GM06990 (cell line): ENCODE results near the gene ABCA1.

ENCODE experiments used
- DNase-seq: peaks from one replicate; pipeline ENCODE4 v3.0.0-alpha.2; 2011; ENCODE audit not compliant: insufficient read length; ENCODE audit errors: extremely low read depth
- H3K27me3 ChIP-seq: replicated peaks from 2 replicates; pipeline ENCODE4 v1.6.0; 2011; ENCODE audit warnings: low read length; ENCODE audit not compliant: control insufficient read depth, insufficient read depth
- H3K36me3 ChIP-seq: 2 replicates; pipeline ENCODE4 v1.5.1; 2011; ENCODE audit warnings: low read length; ENCODE audit not compliant: control insufficient read depth, insufficient read depth
- H3K4me3 ChIP-seq: replicated peaks from 2 replicates; pipeline ENCODE4 v1.5.1; 2011; ENCODE audit warnings: low read depth, mild to moderate bottlenecking, control low read depth, low read length
- CTCF ChIP-seq: IDR thresholded peaks from 2 replicates; pipeline ENCODE4 v1.5.1; 2011; ENCODE audit warnings: low read length, control low read depth, mild to moderate bottlenecking, inconsistent platforms; ENCODE audit not compliant: insufficient read depth, poor library complexity, severe bottlenecking

ABCA1 gene

GRCh38 chr9:104869811-104870210 is 58.1 kb downstream of the ABCA1 start:
- TF ChIP-seq CTCF, result no peak
- Histone ChIP-seq H3K27me3 (no peaks in the 10 kb centered on the region; the same call in none of the 2 replicates), H3K4me3 (no peak overlapping the region), H3K36me3 (no peaks in the 10 kb centered on the region)
- no peak for DNase-seq

- H3K36me3 ChIP-seq, result no peaks in the 10 kb centered on the region
- H3K27me3 ChIP-seq, result no peaks in the 10 kb centered on the region; the same call in none of the 2 replicates
- DNase-seq, result peak; percentile 39
- no peak overlapping the region for H3K4me3 ChIP-seq
- no peak for TF ChIP-seq CTCF
Measured at GRCh38 chr9:104868687-104869404, 59.1 kb downstream of the ABCA1 start.

- TF ChIP-seq CTCF, result no peak
- Histone ChIP-seq H3K4me3 (no peak overlapping the region), H3K27me3 (no peaks in the 10 kb centered on the region; the same call in none of the 2 replicates), H3K36me3 (no peaks in the 10 kb centered on the region)
- DNase-seq, result no peak
Measured at GRCh38 chr9:104868303-104868686, 59.7 kb downstream of the ABCA1 start.

GRCh38 chr9:104866191-104866590 is 61.8 kb downstream of the ABCA1 start:
- no peaks in the 10 kb centered on the region; the same call in 1 of the 2 replicates for H3K27me3 ChIP-seq
- no peak overlapping the region for H3K4me3 ChIP-seq
- H3K36me3 ChIP-seq, result no peaks in the 10 kb centered on the region
- no peak for DNase-seq
- TF ChIP-seq CTCF, result no peak

- Histone ChIP-seq H3K27me3 (no peaks in the 10 kb centered on the region; the same call in 1 of the 2 replicates), H3K4me3 (no peak overlapping the region), H3K36me3 (no peaks in the 10 kb centered on the region)
- no peak for DNase-seq
- TF ChIP-seq CTCF, result no peak
Measured at GRCh38 chr9:104864675-104865104, 63.3 kb downstream of the ABCA1 start.
